Heart left ventricle (tissue), 13 donors: ENCODE data around the gene MUSK.

Experiments
- CTCF ChIP-seq, 12 donors: fragments of 200-600 bp; sonication (generic) in 4 of 12; IDR thresholded peaks; one replicate each; pipeline versions ENCODE4 v1.5.0 to v1.8.0; 2018 to 2022; ENCODE audit warnings: antibody characterized with exemption in 12 of 12, mild to moderate bottlenecking in 5 of 12
- POLR2A ChIP-seq, 2 donors: fragments of 450-650 bp; IDR thresholded peaks; one replicate each; pipeline ENCODE4 v1.6.1; 2017; ENCODE audit warnings: antibody characterized with exemption in 2 of 2, mild to moderate bottlenecking in 2 of 2, moderate library complexity in 2 of 2
- donor health status: ischemic (EF 13 %, LVEDD 7.1; RV severe dilation, severe dysfunction).
- donor health status: DM: no; HTN: yes; CAD: no.
- donor health status: DM: no; HTN: no; CAD: no.
- donor health status: ischemic (EF 25% LVEDD 6.9; RV normal size, moderate dysfunction).
- donor health status: ischemic (EF 25% LVEDD 5.7; RV mildly dilated, moderate dysfunction).
- donor health status: ischemic (EF 35%, LVEDD 5.7; RV mildly dilated, moderate dysfunction).
- donor health status: nonischemic (EF 11% LVEDD 7.7; RV severe dilation, severe dysfunction).
- donor health status: DM: yes; HTN: yes; CAD: no.
- donor health status: PGD.
- donor health status: ischemic (EF 29% LVEDD 5.4; RV normal size, mild dysfunction).
- donor health status: nonischemic (EF 23%, LVEDD 6.1; RV moderate dilation, normal function).

- no peak for TF ChIP-seq CTCF (IDR thresholded peaks at IDR 0.05)
- no peak for TF ChIP-seq POLR2A (IDR thresholded peaks at IDR 0.05)
These were observed 166.8 kb downstream of the MUSK start for GRCh38 chr9:110835404-110835803.
